HG03066 (cell line): ENCODE results near the gene UQCRC1.

Experiments
- ATAC-seq: cut with Tn5 transposase; IDR thresholded peaks from one replicate; pipeline ENCODE4 v1.9.1; 2021; ENCODE audit warnings: low read depth; ENCODE audit not compliant: unreplicated experiment

Gene UQCRC1

DNA sequence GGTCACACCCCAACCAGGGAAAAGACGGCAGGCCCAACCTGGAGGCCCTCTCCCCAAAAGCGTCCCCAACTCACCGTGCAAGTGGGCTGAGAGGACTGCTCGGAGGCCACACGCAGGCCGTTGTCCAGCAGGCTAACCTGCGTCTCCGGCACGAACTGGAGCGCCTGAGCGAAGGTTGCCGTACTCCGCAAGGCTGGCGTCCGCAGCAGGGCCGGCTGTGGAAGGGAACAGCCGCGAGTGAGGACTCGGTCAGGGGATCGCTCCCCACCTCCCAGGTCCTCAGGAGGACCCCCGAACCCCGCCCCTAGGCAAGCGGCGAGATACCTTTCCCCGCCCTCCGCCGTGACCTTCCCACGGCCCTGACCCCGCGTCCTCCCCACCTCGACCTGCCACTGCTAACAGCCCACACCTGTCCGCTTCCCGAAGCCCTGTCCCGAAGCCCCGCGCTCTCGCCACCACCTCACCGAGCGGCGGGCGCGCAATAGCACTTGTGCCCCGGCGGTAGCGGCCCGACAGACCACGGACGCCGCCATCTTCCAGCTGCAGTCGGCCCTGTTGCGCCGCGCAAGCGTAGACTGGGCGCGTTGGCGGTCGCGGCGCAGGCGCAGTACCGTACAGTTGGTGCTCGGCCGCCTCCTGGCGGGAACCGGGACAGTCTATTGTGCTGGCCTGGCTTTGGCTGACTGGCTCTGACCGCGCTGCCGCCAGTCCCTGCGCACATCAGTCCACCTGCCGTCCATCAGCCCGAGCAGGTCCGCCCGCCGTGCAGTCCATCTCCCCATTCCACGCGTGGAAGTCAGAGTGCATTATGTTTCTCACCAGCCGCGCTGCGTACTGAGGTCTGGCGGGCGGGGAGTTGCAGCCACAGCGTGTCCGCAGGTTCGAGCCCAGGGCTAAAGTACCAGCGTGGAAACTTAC is at the start of gene UQCRC1:
TSS of gene UQCRC1 (minus strand) at position 559 of the 918 bp plus-strand sequence. CDS start at position 533, 26 bp downstream.
- ATAC-seq, result peak; percentile 96

DNA sequence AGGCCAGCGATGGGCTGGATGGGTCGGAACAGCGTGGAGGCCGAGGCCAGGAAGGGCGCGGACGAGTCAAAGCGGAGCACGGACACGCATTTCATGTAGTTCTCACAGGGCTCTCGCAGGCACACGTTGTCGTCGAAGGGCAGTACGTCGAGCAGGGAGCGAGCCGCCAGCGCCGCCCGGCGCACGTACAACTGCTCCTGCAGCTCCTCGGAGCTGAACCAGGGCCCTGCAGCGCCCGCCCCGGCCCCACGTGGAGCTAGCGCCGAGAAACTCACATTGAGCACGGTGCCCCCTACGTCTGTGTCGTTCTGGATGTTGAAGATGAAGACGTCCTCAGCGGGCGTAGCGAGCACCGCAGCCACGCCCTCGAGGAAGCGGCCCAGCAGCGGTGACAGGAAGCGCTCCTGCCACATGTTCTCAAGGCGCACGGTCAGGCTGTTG is 47.4 kb upstream of the UQCRC1 start:
- no peak for ATAC-seq

DNA sequence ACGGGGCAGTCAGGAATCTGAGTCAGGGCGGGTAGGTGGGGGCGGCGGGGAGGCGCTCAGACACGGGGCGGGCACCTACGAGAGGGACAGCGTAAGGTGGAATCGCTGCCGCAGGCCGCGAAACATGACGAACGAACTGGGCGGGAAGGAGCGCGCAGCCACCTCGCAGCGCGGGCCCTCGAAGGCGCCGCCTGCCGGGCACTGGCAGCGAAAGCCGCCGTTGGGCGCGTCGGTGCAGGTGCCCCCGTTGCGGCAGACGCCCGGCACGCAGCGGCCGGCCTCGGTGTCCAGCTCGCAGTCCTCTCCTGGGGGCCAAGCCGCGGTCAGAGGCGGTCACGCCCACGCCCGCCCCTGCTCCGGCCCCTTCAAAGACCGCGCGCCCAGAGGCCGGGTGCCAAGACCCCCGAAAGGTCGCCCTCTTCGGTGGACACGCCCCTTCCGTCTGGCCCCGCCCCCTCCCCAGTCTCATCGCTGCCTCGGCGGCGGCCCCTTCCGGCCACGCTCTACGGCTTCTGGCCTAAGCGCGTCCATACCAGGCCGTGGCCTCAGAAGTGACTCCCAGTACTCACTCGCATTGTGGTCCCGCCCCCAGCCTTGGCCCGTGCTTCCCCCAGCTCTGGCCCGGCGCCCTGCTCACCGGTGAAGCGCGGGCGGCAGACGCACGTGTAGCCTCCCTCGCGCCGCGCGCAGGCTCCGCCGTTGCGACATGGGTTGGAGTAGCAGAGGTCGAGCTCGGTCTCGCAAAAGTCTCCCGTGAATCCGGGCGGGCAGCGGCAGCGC is 46.8 kb upstream of the UQCRC1 start:
- ATAC-seq, result peak; percentile 62

GRCh38 chr3:48655606-48656005 is 46.2 kb upstream of the UQCRC1 start:
- ATAC-seq, result no peak

GRCh38 chr3:48655063-48655462 is 45.6 kb upstream of the UQCRC1 start:
- no peak for ATAC-seq

- ATAC-seq, result no peak
These were observed 43.7 kb upstream of the UQCRC1 start for GRCh38 chr3:48652923-48653715.

DNA sequence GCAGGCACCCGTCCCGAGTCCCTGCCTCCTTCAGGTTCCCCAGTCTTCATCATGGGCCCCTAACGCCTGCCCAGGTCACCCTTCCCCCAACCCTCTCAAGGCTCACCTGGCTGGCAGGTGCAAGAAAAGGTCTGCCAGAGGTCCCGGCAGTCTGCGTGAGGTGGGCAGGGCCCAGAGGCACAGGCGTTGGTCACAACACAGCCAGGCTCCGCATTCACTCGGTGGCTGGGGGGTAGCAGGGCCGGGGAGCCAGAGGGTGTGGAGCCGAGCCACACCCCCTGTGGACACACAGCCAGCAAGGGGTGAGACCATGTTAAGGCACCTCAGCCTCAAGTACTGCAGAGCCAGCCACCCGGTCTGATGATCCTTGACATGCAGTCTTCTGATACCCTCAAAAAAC is 42.3 kb upstream of the UQCRC1 start:
- no peak for ATAC-seq

- ATAC-seq, result no peak
These were observed 41.3 kb upstream of the UQCRC1 start for GRCh38 chr3:48650723-48651122.

- ATAC-seq, result no peak
These were observed 38.9 kb upstream of the UQCRC1 start for GRCh38 chr3:48648188-48648850.

DNA sequence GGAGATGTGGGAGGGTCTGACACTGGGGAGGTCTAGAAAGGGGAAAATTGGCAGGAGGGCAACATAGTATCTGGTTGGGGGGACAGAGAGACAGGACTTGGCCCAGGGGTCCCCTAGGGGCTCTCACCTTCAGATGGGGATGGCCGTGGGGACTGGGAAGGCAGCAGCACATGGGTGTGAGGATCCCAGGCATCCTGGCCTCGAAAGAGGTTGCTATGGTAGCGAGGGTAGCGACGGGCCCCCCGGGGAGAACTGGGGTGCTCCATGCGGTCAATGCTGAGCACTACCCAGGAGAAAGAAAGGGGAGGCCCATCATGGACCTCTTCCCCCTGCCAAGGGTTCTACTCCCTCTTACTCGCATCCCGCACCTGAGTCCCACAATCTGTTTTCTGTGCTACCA is 38.3 kb upstream of the UQCRC1 start:
- ATAC-seq, result no peak

DNA sequence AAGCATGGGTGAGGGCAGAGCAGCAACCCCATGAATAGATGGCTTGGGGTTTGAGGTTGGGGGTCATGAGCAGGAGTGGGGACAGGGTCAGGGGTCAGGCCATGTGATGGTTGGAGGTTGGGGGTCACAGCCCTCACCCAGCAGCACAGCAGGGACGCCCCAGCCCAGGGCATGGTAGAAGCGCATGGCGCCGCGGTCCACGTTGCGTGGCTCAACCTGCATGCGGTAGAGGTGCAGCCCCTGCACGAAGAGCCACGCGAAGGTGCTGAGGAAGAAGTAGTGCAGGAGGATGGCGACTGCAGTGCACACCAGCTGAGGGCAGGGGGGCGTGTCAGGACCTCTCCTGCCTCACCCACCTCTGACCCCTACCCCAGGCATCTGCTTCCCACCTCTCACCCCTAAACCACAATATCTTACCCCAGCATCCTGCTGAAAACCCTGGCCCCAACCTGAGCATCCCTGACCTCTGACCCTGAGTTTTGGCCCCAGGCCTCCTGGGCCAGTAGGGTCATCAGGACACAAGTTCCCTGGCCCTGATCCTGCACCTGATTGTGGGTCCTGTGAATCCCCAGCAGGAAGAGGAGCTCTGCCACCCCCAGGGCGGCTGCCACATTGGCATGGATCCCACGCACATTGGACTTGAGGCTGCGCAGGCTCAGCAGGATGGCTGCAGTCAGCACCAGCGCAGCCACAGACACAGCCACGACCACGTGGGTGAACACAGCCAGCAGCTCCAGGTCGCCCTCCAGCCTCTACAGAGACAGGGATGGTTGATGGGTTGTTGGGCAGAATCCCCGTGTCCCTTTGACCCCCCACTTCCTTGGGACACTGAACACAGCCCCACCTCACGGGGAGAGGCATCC is 35.7 kb upstream of the UQCRC1 start:
- ATAC-seq, result no peak

DNA sequence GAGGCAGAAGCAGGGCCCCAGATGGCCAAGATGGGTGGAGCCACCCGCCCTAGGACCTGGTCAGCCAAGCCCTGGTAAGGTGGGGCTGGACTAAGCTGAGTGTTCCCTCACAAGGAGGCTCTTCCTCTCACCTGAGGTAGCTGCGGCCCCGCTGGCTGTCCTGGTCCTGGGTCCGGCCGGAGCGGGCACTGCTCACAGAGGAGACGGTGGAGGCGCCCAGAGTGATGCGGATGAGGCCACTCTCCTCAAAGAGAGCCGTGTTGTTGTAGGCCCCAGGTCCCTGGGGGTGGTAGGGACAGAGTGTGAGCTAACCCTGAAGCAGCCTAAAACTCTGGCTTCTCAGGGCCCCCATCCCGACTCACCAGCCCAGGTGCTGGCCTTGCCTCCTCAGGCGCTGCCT is 33.2 kb upstream of the UQCRC1 start:
- ATAC-seq, result no peak

- no peak for ATAC-seq
These were observed 31.9 kb upstream of the UQCRC1 start for GRCh38 chr3:48641396-48641795.

- ATAC-seq, result no peak
These were observed 30.6 kb upstream of the UQCRC1 start for GRCh38 chr3:48639944-48640606.

DNA sequence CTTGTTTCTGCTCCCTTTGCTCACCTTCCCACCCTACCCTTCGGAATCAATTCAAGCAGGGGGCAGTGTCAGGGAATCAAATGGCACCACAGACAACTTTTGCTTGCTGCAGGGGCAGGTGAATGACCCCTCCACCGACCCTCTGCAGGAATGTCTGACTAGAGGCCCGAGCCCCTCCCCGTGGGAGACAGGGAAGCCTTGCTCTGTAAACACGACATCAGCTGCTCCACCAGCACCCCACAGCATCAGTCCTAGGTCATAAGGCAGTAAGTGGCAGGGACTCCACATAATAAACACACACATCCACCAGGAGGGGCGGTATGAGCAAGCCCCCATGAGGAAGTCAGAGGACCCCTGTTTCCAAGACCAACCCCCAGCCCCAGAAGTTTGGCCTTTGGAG is 27.9 kb upstream of the UQCRC1 start:
- ATAC-seq, result no peak

DNA sequence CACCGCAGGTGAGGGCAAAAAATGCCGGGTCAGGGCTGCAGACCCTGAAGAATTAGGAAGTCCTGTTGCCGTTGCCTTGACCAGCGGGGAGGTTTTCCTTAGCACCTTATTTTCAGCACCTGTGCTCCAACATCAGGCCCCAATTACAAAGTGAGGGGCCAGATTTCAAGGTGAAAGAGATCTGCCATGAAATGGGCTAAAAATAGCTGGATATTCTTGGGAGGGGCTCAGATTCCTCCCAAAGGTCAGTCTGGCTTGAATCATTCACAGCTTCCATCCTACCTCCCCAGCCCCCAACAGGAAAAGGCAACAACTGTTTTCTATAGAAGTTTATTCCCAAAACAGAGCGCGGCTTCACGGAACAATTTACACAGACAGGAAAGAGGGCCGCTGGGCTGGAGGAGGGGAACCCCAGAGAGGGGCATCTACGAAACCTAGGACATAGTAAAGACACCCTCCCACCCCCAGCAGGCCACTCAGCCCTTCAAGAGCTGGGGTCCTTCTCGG is 26.8 kb upstream of the UQCRC1 start:
- no peak for ATAC-seq

DNA sequence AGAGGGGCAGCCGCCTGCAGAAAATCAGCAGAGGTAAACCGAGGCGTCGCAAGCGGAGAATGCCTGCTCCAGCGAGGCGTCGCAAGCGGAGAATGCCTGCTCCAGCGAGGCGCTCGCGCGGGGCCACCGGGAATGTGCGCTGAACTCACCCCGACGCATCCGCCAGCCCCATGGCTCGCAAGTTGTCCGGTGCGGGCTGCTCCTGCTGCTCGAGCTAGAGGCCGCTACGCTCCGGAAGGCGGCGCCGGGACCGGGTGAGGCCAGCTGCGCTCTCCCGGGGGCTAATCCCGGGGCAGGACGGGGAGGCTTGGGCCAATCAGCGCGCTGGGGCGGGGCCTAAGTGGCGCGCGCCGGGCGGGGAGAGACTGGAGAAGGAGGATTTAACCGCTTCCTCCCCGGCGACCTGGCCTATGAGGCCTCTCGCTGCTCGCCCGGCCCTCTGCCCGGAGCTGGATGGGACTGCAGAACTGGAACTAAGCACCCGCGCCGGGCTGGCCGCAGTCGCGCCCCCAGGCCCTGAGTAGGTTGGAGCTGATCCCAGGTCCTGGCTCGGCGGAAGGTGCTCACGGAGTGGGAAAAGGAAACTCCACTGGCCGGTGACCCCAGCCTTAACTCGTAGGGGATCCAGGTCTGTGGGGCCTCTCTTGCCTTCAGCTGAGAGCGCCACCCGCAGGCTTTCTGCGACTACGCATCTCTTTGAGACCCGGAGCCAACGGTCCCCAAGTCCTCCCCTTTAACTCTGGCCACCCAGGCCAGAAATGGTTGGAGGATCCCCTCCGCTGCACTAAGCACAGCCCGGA is 26.0 kb upstream of the UQCRC1 start, which contains the start of gene SLC26A6:
TSS of gene SLC26A6 (minus strand) at position 240 of the 800 bp plus-strand sequence. CDS start at position 172, 68 bp downstream.
- ATAC-seq, result peak; percentile 92
